Inflammatory macrophage treated with lipopolysaccharide for 1 hour (primary cell): ENCODE results near the gene TTC16.

ENCODE experiments used
- DNase-seq, 2 donors: peaks; one replicate each; pipeline ENCODE4 v3.0.0-alpha.2; 2020 to 2022

TTC16 gene

DNA sequence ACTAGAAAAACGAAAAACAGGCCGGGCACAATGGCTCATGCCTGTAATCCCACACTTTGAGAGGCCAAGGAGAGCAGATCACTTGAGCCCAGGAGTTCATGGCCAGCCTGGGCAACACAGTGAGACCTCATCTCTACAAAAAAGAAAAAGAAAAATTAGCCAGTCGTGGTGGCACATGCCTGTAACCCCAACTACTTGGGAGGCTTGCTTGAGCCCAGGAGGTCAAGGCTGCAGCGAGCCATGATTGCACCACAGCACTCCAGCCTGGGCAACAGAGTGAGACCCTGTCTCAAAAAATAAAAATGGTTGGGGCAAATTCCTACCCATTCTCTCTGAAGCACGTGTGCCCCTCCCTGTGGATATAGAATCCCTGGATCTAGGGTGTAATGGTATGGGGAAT lies 17.5 kb upstream of the TTC16 start:
- no peak for DNase-seq

DNA sequence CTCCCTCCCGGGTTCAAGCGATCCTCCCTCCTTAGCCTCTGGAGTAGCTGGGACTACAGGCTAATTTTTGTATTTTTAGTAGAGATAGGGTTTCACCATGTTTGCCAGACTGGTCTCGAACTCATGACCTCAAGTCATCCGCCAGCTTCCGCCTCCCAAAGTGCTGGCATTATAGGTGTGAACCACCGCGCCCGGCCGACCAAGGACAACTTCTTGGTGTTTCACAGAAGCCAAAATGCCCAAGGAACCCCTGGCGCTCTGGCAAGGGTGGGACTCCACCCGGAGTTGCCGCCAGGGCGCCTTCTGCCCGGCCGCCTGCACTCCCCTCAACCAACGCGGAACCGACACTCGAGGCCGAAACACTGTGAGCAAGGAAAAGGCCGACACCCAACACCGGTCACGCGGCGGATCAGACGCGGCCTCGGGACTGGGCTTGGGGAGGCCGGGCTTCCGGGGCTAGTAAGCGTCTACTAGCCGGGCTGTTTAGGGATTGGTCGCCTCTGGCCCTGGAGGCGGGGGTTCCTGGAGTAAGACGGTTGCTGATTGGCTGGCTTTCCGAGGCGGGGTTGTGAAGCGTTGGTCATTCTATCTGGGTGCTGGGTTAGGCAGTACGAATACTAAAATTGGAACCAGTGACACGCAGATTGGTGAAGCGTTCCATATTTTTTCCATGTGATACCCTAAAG lies 16.8 kb upstream of the TTC16 start:
- DNase-seq, result peak; percentile 97

DNA sequence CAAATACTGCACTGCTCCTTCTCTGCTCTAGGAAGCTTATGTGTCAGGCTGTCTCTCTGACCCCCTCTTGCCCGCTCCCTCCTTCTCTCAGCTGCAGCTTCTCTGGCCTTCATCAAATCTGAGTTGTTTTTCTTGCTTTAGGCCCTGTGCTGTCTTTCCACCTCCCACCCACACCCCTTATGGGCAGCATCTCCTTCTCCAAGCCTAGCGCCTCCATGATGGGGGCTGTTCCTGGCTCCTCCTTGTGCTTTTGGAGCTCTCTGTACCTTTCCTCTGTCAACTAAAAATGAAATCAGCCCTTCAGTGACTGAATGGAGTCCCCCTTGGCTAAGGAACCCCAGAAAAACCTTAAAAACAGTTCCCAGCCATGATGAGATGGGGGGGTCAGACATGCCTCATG lies 15.7 kb upstream of the TTC16 start:
- DNase-seq, result no peak

DNA sequence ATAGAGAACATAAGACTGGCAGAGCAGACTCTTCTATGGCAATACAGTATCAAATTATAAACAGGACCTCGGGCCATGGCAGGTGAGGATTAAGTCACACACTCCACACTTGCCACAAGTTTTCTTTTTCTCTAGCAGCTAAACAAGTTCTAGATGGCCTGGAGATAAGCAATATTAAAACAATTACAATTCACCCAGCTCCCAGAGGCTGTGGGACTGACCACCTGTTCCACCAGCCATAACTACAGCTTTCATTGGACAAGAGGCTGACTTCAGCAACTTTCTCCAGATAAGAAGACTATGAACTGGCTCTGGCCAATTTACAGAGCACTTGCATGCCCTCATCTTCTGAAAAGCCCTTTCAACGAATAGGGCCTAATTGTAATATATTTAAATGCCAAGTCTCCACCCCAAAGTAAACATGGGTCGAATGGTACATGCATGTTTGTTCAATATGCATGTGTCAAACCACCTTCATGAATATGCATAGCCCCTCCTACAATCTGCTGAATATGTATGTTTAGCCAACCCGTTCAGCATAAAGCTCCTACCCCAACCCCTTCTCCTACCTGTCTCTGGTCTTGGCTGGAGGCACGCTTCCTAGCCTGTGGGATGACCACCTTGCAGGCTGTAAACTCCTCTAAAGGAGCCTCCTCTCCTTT lies 15.2 kb upstream of the TTC16 start:
- DNase-seq, result no peak

DNA sequence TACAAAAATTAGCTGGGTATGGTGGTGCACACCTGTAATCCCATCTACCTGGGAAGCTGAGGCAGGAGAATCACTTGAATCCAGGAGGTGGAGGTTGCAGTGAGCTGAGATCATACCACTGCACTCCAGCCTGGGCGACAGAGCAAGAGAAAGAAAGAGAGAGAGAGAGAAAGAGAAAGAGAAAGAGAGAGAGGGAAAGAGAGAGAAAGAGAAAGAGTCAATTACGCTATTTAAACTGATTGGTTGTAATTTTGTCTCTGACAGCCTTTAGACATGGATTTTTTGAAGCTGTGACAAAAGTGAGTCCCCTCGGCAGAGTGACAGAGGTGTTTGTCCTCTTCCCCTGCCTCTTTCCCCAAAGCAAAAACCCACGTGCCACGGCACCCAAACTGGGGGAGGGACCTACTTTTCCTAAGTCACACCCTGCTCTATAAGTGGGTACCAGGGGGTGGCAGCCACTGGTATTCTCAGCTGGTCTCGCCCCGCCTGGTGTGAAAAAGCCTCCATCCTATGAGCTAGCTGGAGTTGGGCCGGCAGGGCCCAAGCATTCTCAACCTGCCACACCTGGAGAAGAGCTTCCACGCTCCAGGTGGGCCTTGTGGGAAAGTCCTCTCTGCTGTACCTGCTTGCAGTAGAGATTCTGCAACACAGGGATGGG lies 12.5 kb upstream of the TTC16 start:
- no peak for DNase-seq

DNA sequence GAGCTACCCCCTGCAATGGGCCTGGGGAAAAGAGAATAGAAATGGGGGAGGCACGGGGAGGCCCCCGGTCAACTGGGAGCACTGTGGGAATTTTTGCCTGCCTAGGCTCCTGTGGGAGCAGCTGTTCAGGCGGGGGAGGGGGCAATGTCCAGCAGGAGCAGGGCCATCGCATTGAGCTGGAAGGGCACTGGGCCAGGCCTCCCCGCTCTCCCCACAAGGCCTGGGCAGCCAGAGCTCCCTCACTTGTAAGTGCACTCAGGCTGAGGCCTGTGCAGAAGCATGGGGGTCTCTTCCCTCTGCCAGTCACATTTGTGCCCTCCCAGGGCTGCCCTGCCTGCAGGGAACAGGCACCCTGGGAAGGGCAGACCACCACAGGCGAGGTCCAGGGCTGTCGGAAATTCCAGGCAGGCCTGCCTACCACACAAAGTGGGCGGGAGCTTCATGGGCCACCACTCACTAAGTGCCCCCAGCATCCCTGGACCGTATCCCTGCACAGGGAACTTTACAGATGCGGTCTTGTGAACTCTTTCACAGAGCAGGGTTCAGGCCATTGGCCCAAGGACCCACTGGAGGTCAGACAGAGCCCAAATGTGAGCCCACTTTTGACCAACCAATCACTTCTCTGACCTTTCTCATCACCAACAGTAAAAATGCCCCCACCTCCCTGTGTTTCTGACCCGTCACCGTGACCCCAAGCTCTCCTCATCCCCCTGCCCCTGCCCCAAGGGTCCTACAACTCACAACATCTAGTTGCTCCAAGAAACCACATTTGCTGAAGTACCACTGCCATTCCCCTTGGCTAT lies 10.1 kb upstream of the TTC16 start:
- no peak for DNase-seq

DNA sequence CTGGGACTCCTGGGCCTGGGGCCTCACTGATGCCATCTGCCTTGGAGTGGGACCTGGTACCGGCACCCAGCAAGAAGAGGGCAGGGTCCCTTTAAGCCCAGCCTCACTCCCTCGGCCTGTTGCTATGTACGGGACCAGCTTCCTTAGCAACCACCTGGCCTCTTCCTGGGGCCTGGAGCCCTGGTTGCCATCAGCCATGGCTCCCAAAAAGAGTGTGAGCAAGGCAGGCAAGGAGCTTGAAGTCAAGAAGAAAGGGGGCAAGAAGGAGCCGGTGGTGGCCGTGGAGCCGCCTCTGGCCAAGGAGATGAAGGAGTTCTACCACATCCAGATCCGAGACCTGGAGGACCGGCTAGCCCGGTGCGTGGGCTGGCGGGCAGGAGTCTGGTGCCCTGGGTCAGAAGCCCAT lies 9.0 kb upstream of the TTC16 start, which contains the start of gene CFAP157:
Gene CFAP157, plus strand, starts transcription at position 153 of the 406 bp plus-strand sequence. Its CDS starts 44 bp downstream, at position 197.
- no peak for DNase-seq

DNA sequence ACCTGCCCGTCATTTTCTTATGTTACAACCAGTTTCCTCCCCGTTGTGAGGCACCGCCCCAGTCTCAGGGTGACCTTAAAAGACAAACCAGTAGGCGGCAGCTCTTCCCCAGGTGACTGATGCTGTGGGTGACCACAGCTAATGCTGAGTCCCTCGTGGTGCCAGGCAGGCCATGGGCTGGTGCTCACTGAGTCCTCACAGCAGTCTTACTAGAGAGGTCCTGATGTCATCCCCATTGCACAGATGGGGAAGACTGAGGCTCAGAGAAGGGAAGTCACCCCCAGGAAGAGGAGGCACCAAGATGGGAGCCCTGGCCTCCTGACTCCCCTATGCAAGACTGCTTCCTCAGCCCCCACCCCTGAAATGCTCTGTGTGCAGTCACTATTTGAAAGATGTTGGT lies 8.1 kb upstream of the TTC16 start:
- DNase-seq, result no peak

DNA sequence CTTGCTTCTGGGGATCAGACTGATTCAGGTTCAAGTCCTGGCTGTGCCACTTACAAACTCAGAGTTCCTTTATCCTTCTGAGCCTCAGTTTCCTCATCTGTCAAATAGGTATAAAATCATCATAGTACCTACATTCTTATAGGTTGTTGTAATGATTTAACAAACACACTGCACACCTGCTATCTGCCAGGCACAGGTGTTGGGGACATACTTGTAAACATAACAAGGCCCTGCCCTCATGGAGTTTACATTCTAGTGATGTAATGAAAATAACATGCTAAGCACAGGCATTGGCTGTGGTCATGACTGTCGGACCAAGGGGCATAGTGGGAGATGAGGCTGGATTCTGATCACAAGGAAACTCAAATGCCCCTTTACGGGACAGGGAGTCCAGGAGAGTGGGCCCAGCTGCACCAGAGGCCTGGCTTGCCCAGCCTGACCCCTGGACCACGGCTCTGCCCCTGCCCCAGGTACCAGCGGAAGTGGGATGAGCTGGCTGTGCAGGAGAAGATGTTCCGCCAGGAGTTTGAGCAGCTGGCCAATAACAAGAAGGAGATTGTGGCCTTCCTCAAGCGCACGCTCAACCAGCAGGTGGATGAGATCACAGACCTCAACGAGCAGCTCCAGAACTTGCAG lies 6.8 kb upstream of the TTC16 start:
- DNase-seq, result no peak

DNA sequence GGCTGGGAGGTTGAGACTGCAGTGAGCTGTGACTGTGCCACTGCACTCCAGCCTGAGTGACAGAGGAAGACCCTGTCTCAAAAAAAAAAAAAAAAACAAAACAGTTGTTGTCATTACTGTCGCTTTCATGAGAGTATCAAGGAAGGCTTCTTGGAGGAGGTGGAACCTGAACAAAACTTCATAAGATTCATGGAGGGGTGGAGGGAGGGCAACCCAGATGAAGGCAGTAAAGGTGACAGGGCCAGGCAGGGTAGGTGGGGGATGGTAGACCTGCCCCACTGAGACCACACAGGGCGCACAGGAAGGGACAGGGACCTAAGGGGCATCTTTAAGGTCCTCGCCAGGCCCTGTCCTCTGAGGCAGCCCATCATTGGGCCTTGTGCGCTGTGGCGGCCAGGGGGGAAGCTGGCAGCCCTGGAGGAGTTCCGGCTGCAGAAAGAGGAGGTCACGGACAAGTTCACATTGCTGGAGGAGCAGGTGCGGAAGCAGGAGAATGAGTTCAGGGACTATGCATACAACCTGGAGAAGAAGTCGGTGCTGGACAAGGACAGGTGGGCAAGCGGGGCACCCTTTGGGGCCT lies 5.6 kb upstream of the TTC16 start:
- DNase-seq, result no peak

DNA sequence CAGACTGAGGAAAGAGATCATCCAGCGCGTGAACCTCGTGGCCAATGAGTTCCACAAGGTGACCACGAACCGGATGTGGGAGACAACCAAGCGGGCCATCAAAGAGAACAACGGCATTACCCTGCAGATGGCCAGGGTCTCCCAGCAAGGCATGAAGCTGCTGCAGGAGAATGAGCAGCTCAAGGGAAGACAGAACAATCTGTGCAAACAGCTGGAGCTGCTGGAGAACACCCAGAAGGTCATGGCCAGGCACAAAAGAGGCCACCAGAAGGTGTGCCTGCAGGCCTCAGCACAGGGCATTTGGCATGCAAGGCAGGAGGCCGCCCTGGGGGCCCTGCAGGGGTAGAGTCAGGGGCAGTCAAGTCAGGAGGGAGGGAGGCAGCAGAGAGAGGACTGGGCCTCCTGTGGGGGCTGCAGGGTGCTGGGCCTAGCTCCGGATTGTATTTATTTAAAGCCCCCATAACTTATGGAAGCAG lies 4.6 kb upstream of the TTC16 start:
- no peak for DNase-seq

DNA sequence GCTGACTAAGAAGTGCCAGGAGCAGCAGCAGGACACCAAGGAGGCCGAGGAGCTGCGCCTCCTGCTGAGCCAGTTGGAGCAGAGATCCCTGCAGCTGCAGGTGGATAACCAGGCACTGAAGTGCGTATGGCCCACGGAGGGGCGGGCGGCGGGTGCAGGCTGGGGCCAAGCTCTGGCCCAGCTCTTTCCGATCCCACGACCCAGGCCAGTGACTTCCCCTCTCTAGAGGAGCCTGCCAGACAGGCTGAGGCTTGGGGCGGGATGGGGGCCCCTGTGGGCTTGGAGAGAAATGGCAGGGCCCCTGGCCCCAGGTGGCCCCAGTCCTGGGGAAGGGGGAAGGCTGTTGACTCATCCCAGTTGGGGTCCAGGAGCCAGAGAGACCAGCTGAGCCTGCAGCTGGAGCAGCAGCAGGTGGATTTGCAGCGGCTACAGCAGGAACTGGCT lies 4.0 kb upstream of the TTC16 start:
- DNase-seq, result no peak

DNA sequence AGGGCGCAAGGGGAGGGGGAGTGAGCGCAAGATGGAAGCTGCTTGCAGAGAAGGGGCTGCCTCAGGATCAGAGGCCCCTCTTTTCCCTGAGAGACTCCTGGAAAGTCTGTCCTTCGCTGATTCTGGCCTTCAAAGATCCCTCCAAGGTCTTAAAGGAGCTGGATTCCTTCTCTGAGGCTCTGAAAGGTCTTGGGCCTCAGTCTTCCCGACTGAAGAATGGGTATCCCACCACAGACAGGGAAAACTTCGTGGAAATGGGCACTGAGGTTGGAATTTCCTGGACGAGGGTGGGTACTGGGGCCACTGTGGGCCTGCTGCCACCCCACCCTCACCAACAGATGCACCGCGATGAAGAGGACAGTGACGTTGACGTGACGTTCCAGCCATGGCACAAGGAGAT lies 3.5 kb upstream of the TTC16 start:
- DNase-seq, result no peak

DNA sequence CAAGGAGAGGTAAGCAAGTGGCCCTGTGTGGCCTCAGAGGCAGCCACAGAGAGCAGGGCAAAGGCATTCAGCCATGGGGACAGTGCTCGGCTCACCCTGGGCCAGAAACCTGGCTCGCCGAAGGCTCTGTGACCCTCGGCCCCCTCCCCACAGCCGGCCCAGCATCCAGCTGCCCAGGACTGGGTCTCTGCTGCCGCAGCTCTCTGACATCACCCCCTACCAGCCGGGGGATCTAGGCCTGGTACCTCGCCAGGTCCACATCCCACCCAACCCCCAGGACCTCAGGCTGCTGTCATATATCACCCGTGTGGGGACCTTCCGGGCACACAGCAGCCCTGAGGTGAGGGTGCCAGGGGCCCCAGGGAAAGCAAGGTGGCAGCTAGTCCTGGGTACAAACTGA lies 3.0 kb upstream of the TTC16 start:
- no peak for DNase-seq

DNA sequence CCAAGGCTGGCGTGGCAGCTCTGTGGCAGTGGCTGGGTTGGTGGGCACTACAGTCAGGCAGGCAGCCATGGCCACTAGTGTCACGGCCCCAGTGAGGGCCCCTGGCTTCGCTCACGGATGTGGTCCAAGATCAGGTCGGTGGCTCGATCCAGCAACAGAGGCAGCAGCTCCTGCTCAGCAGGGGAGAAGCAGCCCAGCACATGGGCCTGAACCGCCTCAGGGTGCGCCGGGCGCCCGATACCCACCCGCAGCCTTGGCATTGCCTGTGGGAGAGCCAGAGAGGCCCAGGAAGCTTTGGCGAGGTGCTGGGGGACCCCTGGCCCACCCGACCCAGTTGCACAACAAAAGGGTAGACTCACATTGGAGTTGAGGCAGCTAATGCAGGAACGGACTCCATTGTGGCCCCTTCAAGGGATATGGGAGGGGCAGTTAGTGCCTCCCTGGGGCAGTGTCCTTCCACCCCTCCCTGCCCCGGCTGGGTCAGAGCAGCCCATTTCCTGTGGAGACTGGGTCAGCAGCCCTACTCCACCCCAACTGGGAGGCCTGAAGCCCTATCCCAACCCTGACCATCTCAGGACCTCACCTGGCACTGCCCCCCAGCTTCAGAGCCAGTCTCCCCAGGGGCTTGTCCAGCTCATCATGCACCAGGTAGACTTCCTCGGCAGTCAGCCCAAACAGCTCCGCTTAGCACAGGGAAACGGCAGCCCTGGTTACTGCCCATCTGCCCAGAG lies 1.7 kb upstream of the TTC16 start:
- DNase-seq, result no peak

DNA sequence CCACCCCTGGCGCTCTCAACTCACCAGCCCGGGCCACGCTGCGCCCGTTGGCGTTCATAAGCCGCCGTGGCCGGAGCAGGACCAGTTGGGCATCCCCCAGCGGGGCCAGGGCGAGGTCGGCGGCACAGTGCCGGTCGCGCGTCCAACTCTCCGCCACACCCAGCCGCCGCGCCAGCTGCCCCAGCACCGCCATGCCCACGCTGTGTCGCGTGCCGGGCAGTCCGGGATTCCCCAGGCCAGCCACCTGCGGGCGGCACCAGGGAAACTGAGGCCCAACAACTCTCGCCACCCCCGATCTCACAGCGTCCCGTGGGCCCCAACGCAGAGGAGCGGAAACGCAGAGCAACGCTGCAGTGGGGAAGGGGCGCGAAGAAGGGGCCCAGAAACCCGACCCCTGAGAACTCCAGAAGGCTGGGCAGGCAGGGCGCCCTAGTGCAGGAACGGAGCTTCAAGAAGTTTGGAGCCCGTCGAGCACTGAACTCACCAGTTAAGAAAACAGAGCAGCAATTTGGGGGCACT lies 869 bp upstream of the TTC16 start:
- DNase-seq, result peak; percentile 22 to 26

DNA sequence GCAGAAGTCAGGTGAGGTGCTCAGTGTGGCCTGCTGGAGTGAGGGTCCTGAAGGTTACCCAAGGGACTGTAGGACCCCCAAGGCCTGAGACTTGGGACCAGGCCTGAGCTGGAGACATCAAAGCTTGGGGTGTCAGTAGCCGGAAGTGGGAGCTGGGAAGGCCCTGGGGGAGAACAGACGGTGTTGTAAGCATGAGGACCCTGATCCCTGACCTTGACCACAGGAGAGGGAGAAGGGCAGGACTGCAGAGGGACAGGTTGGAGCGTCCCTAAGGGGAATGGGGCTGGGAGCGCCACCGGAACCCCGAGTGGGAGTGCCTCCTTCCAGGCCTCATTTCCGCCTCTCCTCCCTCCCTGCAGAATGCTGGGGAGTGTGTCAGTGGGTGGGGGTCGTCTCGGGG lies 533 bp downstream of the TTC16 start:
- DNase-seq, result no peak

DNA sequence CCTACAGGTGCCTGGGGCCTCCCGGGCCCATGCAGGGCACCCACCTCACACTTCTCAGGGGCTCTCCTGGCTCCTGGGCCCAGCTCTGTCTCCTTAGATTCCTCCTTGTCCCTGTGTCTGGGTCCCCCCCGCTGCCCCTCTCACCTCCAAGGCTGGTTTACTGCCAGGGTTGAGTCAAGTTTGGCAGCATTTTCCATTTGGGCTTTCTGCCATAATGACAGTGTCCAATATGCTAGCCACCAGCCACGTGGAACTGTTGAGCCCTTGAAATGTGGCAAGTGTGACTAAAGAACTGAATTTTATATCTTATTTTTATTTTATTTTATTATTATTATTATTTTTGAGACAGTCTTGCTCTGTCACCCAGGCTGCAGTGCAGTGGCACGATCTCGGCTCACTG lies 1.9 kb downstream of the TTC16 start:
- no peak for DNase-seq

DNA sequence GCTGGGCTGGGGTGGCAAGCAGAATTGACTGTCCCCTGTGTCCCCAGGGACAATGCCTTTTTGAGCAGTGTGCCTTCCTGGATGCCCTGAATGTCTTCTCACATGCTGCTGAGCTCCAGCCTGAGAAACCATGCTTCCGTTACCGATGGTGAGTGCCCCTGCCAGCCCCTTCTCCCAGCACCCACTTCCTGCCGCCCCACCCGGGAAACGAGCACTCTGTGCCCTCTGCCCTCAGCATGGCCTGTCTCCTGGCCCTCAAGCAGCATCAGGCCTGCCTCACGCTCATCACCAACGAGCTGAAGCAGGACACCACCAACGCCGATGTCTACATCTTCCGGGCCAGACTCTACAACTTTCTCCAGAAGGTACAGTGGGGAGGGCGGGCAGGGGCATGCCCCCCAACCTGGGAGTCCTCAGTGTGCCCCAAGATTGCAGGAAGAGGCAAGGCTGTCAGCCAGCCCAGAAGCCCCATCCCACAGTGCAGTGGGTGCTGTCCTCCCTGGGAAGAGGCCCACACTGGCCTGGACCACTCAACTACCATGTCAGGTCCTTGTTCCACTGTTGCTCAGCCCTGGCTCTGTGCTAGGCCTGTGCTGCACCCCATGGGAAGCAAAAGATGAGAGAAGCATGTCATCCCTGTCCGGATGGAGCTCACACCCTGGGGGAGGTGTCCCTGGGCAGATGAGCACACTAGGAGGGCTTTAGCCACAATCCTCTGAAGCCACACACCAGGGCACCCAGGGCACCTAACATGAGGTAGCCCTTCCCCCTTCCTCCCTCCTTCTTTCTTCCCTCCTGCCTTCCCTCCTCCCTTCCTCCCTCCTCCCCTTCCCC lies 4.4 kb downstream of the TTC16 start:
- DNase-seq, result no peak

DNA sequence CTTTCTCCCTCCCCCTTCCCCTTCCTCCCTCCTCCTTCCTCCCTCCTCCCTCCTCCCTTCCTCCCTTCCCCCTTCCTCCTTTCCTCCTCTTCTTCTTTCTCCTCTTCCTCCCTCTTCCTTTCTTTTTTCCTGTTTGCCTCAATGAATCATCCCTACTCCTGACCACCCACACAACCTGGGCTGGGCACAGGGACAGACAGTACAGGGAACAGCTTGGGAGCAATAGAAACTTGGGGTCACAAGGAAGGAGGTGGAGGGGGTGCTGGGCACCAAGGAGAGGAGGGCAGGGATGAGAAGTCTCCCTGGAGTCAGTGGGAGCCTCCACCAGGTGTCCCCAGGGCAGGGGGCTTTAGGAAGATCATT lies 5.0 kb downstream of the TTC16 start:
- no peak for DNase-seq
